Measurements from ENCODE around the gene NHS. TPM values are rescaled to one million over a fixed set of nuclear protein-coding genes. Genes with fewer than 3 reads are reported as not detected.

NHS gene
- total RNA-seq, 4 donors from 2014 or later = 13.2 to 39.0 (median 31.5) TPM

GRCh38 chrX:17361620-17362019 lies 13.4 kb upstream of the NHS start:
- WGBS, 2 donors = 75 to 76% methylated on average over 14 of the region's 14 CpGs
- H3K4me3 ChIP-seq = no peak overlapping the region
- H3K9me3 ChIP-seq = no peaks in the 10 kb centered on the region
- no peaks in the 10 kb centered on the region for H3K4me1 ChIP-seq
- no peak overlapping the region for H3K27ac ChIP-seq
- no peak for DNase-seq (ENCODE audit: low spot score in 2 of 2)
- H3K36me3 ChIP-seq = no peaks in the 10 kb centered on the region
- no peaks in the 10 kb centered on the region for H3K27me3 ChIP-seq
- TF ChIP-seq, protein P1, sequence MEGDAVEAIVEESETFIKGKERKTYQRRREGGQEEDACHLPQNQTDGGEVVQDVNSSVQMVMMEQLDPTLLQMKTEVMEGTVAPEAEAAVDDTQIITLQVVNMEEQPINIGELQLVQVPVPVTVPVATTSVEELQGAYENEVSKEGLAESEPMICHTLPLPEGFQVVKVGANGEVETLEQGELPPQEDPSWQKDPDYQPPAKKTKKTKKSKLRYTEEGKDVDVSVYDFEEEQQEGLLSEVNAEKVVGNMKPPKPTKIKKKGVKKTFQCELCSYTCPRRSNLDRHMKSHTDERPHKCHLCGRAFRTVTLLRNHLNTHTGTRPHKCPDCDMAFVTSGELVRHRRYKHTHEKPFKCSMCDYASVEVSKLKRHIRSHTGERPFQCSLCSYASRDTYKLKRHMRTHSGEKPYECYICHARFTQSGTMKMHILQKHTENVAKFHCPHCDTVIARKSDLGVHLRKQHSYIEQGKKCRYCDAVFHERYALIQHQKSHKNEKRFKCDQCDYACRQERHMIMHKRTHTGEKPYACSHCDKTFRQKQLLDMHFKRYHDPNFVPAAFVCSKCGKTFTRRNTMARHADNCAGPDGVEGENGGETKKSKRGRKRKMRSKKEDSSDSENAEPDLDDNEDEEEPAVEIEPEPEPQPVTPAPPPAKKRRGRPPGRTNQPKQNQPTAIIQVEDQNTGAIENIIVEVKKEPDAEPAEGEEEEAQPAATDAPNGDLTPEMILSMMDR (IDR thresholded peaks at IDR 0.05) = no peak

- WGBS, 2 donors = 57% methylated on average over 3 of the region's 3 CpGs
- H3K4me1 ChIP-seq = no peaks in the 10 kb centered on the region
- no peaks in the 10 kb centered on the region for H3K27me3 ChIP-seq
Measured at GRCh38 chrX:17368002-17368401, 7.0 kb upstream of the NHS start.

GRCh38 chrX:17369309-17369708 lies 5.7 kb upstream of the NHS start:
- no peak for DNase-seq (ENCODE audit: low spot score in 2 of 2)
- Histone ChIP-seq H3K27me3 (no peaks in the 10 kb centered on the region), H3K9me3 (no peaks in the 10 kb centered on the region), H3K36me3 (no peaks in the 10 kb centered on the region), H3K4me3 (no peak overlapping the region), H3K4me1 (no peaks in the 10 kb centered on the region), H3K27ac (no peak overlapping the region)
- no peak for TF ChIP-seq POLR2A (IDR thresholded peaks at IDR 0.05)
- no peak for TF ChIP-seq EP300 (IDR thresholded peaks at IDR 0.05)
- TF ChIP-seq, protein P1 (IDR thresholded peaks at IDR 0.05) = no peak
- WGBS, 2 donors = 72 to 73% methylated on average over 6 of the region's 6 CpGs

More at GRCh38 chrX:17368002-17368401, 7.0 kb upstream of the NHS start:
- no peak for DNase-seq (ENCODE audit: low spot score in 2 of 2)
- Histone ChIP-seq H3K9me3 (no peaks in the 10 kb centered on the region), H3K27ac (no peak overlapping the region), H3K36me3 (no peaks in the 10 kb centered on the region), H3K4me3 (no peak overlapping the region)
- TF ChIP-seq EP300 (IDR thresholded peaks at IDR 0.05) = no peak
- TF ChIP-seq, protein P1 (IDR thresholded peaks at IDR 0.05) = no peak

DNA sequence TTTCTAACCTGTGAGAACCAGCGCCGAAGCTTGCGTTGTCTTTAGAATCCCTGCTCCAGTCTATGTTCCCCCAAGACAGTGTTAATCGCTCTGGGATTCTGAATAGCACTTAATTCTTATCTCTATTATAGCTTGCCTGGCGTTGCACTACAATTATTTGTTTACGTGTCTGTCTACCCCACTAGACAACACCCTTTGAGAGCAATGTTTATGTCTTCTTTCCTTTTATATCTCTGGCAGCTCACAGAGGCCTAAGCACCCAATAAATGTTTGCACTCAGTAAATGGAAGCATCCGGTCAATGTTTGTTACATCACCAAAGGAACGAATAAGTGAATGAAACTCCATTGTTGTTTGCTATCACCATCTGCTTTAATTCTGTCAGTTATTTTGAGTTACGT lies 4.8 kb upstream of the NHS start:
- Histone ChIP-seq H3K27ac (no peak overlapping the region), H3K4me1 (no peaks in the 10 kb centered on the region), H3K4me3 (no peak overlapping the region), H3K27me3 (no peaks in the 10 kb centered on the region), H3K36me3 (no peaks in the 10 kb centered on the region), H3K9me3 (no peaks in the 10 kb centered on the region)
- 73 to 87% methylated on average over 9 of the region's 9 CpGs for WGBS, 2 donors
- TF ChIP-seq, protein P1 (IDR thresholded peaks at IDR 0.05) = no peak
- TF ChIP-seq POLR2A (IDR thresholded peaks at IDR 0.05) = no peak
- TF ChIP-seq EP300 (IDR thresholded peaks at IDR 0.05) = no peak
- no peak for DNase-seq (ENCODE audit: low spot score in 2 of 2)

DNA sequence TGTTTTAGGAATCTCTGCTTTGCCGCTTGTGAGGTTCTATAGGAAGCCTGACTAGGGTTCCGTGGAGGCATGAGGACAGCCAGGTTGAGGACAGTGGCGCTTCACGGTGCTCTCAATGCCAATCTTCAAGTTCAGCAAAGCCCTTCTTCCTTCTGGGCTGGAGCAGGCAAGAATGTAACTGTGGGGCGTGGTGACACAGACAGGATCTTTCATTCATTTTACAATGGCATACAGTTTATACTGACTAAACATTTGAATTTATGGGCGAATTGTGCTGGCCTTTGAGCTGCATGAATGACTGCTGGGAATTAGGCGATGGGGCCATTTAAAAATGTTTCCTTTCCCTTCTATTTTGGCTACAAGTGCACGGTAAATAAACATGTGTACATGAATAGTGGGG lies 2.9 kb upstream of the NHS start:
- WGBS, 2 donors = 64 to 68% methylated on average over 8 of the region's 8 CpGs
- TF ChIP-seq, protein P1 (IDR thresholded peaks at IDR 0.05) = no peak
- no peak for TF ChIP-seq POLR2A (IDR thresholded peaks at IDR 0.05)
- no peak for TF ChIP-seq EP300 (IDR thresholded peaks at IDR 0.05)
- H3K4me3 ChIP-seq = no peak overlapping the region
- no peak overlapping the region for H3K27ac ChIP-seq
- peaks cover 0 to 9% of the 10 kb centered on the region in 2 donors for H3K27me3 ChIP-seq
- H3K4me1 ChIP-seq = peaks cover 0 to 9% (median 0%) of the 10 kb centered on the region in 4 donors
- no peak for DNase-seq (ENCODE audit: low spot score in 2 of 2)
- no peaks in the 10 kb centered on the region for H3K9me3 ChIP-seq
- H3K36me3 ChIP-seq = no peaks in the 10 kb centered on the region
